HepG2 (cell line): ENCODE results near the gene FAM111B. TPM values are rescaled to one million over a fixed set of nuclear protein-coding genes. Genes with fewer than 3 reads are reported as not detected.

Experiments
- ARNT ChIP-seq: fragments of 450-650 bp; IDR thresholded peaks from 2 replicates; pipeline ENCODE4 v1.6.1; 2017
- ATF3 ChIP-seq: sonication (generic); formaldehyde crosslinking; IDR thresholded peaks from 2 replicates; pipeline ENCODE4 v1.4.0; 2020; ENCODE audit warnings: missing genetic modification reagents
- ATF4 ChIP-seq, 2 experiments: fragments of 450-650 bp in 1 of 2; sonication (generic) in 1 of 2; formaldehyde crosslinking; IDR thresholded peaks; 2 replicates each; pipeline versions ENCODE4 v1.5.0 to v1.8.0; 2020 to 2022; ENCODE audit warnings: mild to moderate bottlenecking in 1 of 2, missing genetic modification reagents in 1 of 2
- GFI1 ChIP-seq: sonication (generic); formaldehyde crosslinking; IDR thresholded peaks from 2 replicates; pipeline ENCODE4 v1.5.0; 2020; ENCODE audit warnings: missing genetic modification reagents, mild to moderate bottlenecking, borderline replicate concordance
- HMGXB4 ChIP-seq, 2 experiments: sonication (generic) in 1 of 2; formaldehyde crosslinking in 1 of 2; IDR thresholded peaks; 2 replicates each; pipeline versions ENCODE4 v1.4.0 to v1.6.1; 2018 to 2020; ENCODE audit warnings: missing genetic modification reagents in 2 of 2, borderline replicate concordance in 1 of 2, low read depth in 1 of 2, mild to moderate bottlenecking in 1 of 2, missing biosample characterization in 1 of 2
- IKZF5 ChIP-seq: IDR thresholded peaks from 2 replicates; pipeline ENCODE4 v1.6.1; 2018; ENCODE audit warnings: missing genetic modification reagents, mild to moderate bottlenecking, missing compliant biosample characterization
- KDM1A ChIP-seq: IDR thresholded peaks from 2 replicates; pipeline ENCODE4 v1.6.1; 2016; ENCODE audit warnings: missing compliant biosample characterization
- KDM6A ChIP-seq: IDR thresholded peaks from 2 replicates; pipeline ENCODE4 v1.6.1; 2016; ENCODE audit warnings: low read depth
- KLF15 ChIP-seq: sonication (generic); formaldehyde crosslinking; IDR thresholded peaks from 2 replicates; pipeline ENCODE4 v1.8.1; 2023; ENCODE audit warnings: borderline replicate concordance, mild to moderate bottlenecking, inconsistent platforms, missing genetic modification reagents, mixed read lengths
- MED13 ChIP-seq: sonication (generic); formaldehyde crosslinking; IDR thresholded peaks from 2 replicates; pipeline ENCODE4 v1.5.0; 2020; ENCODE audit warnings: missing genetic modification reagents
- PRMT3 ChIP-seq: sonication (generic); formaldehyde crosslinking; IDR thresholded peaks from 2 replicates; pipeline ENCODE4 v1.8.1; 2022; ENCODE audit warnings: low read depth, mild to moderate bottlenecking, moderate library complexity, missing genetic modification reagents, borderline replicate concordance
- RAD21 ChIP-seq: fragments of 450-650 bp; formaldehyde crosslinking; IDR thresholded peaks from 2 replicates; pipeline ENCODE4 v1.5.0; 2020; ENCODE audit warnings: mild to moderate bottlenecking
- STAT6 ChIP-seq: sonication (generic); formaldehyde crosslinking; IDR thresholded peaks from 2 replicates; pipeline ENCODE4 v1.4.0; 2020; ENCODE audit warnings: missing genetic modification reagents, mild to moderate bottlenecking, borderline replicate concordance
- TEAD2 ChIP-seq: sonication (generic); formaldehyde crosslinking; IDR thresholded peaks from 2 replicates; pipeline ENCODE4 v1.9.0; 2021; ENCODE audit warnings: missing genetic modification reagents
- ZBTB26 ChIP-seq: IDR thresholded peaks from 2 replicates; pipeline ENCODE4 v1.6.1; 2016; ENCODE audit warnings: missing compliant biosample characterization, missing genetic modification reagents, borderline replicate concordance
- ZNF414 ChIP-seq: sonication (generic); formaldehyde crosslinking; IDR thresholded peaks from 2 replicates; pipeline ENCODE4 v1.5.0; 2020; ENCODE audit warnings: missing genetic modification reagents
- ZNF431 ChIP-seq: sonication (generic); formaldehyde crosslinking; IDR thresholded peaks from 2 replicates; pipeline ENCODE4 v1.9.0; 2022; ENCODE audit warnings: missing genetic modification reagents, low read depth, mild to moderate bottlenecking, borderline replicate concordance
- ZNF576 ChIP-seq: sonication (generic); formaldehyde crosslinking; IDR thresholded peaks from 2 replicates; pipeline ENCODE4 v1.4.0; 2020; ENCODE audit warnings: mild to moderate bottlenecking, missing genetic modification reagents
- polyA plus RNA-seq, 8 experiments: library from polyadenylated mRNA; depleted of rRNA in 3 of 8; stranded (reverse) in 7 of 8; unstranded in 1 of 8; fragments of >200 nt; fragmentation: Illumina TruSeq in 4 of 8; extraction: Trizol in 4 of 8; gene quantifications; 2 replicates each; pipeline versions ENCODE4 v1.2.1 to v1.2.3, GENCODE V29; 2011 to 2016; ENCODE audit warnings: low read depth in 4 of 8, missing spikeins in 1 of 8, mixed read lengths in 1 of 8; ENCODE audit not compliant: insufficient read depth in 1 of 8
- total RNA-seq, 5 experiments: library from RNA; depleted of rRNA; stranded (reverse); fragments of >200 nt; fragmentation: Illumina TruSeq; extraction: Trizol; gene quantifications; 2 replicates each; pipeline ENCODE4 v1.2.3, GENCODE V29; 2016; ENCODE audit warnings: low read depth in 1 of 5

The FAM111B gene
- total and polyA plus RNA-seq, 2 of the 13 experiments (the other 11 are each of a cell fraction or from before 2014, with no cell fraction given), result 1.6 to 28.2 TPM

GRCh38 chr11:59173964-59174663 lies 67.1 kb downstream of the FAM111B start (continued):
- TF ChIP-seq HMGXB4 (CRISPR knock-in tag; IDR thresholded peaks at IDR 0.05; ENCODE audit: borderline replicate concordance in 1 of 2, low read depth in 1 of 2) (peak in 1 of 2 experiments; percentile 23; a peak in 1 of 4 replicates), ARNT (no peak), KDM6A (CRISPR knock-in tag) (no peak), ZNF576 (CRISPR knock-in tag) (no peak), ZNF431 (CRISPR knock-in tag) (no peak), IKZF5 (CRISPR knock-in tag) (no peak), ATF3 (no peak), ZBTB26 (0 out of 2 replicates have a peak, but pooled peaks have one; percentile 12), STAT6 (CRISPR knock-in tag) (no peak), RAD21 (CRISPR knock-in tag) (no peak), MED13 (CRISPR knock-in tag) (no peak), ATF4 (CRISPR knock-in tag; IDR thresholded peaks at IDR 0.05) (no peak; a peak in 1 of 4 replicates), ZNF414 (CRISPR knock-in tag) (no peak), KDM1A (CRISPR knock-in tag) (peak; percentile 31; the same call in 1 of the 2 replicates), GFI1 (peak; percentile 71; the same call in 1 of the 2 replicates), TEAD2 (CRISPR knock-in tag) (no peak), KLF15 (CRISPR knock-in tag) (no peak), PRMT3 (no peak)
